GM19239 (cell line): ENCODE measurements around the gene SRSF11.

Source experiments
- DNase-seq: peaks from one replicate; pipeline ENCODE4 v3.0.0; 2011; ENCODE audit warnings: low spot score; ENCODE audit not compliant: insufficient read length
- FAIRE-seq: peaks from 2 replicates; lab custom pipeline; 2011; peaks lifted over from hg19 to GRCh38; lab: Jason Lieb, UNC

SRSF11 gene

GRCh38 chr1:70299472-70299871, 78.3 kb downstream of the SRSF11 start:
- DNase-seq: no peak
- no peak for FAIRE-seq
